Activated naive CD8-positive, alpha-beta T cell treated with anti-CD3 and anti-CD28 coated beads, Interleukin-2, amount 50 U/mL, for 24 hours (primary cell): ENCODE results near the gene EML6.
"Not testable (repeated sequence)": the region's sequence is repeated elsewhere in the genome, so short reads cannot be mapped to it uniquely, and the experiment has no call there.

Source experiments
- ATAC-seq: fragments of 150-1000 bp; cut with Tn5 transposase; one replicate; pipeline ENCODE4 v1.10.0; 2021
- DNase-seq: peaks from one replicate; pipeline ENCODE4 v3.0.0; 2021
- H3K27ac Mint-ChIP-seq: one replicate; pipeline ENCODE4 v1.8.0; 2021; ENCODE audit warnings: mild to moderate bottlenecking, mixed read lengths
- H3K27me3 Mint-ChIP-seq: one replicate; pipeline ENCODE4 v1.8.0; 2021; ENCODE audit warnings: mixed read lengths
- H3K36me3 Mint-ChIP-seq: one replicate; pipeline ENCODE4 v1.8.0; 2021; ENCODE audit warnings: low read depth, mixed read lengths
- H3K4me1 Mint-ChIP-seq: one replicate; pipeline ENCODE4 v1.8.0; 2021; ENCODE audit warnings: mixed read lengths
- H3K4me3 Mint-ChIP-seq: one replicate; pipeline ENCODE4 v1.8.0; 2021; ENCODE audit warnings: mild to moderate bottlenecking, moderate library complexity, mixed read lengths
- H3K9me3 Mint-ChIP-seq: one replicate; pipeline ENCODE4 v1.8.0; 2021; ENCODE audit warnings: mixed read lengths

EML6 gene

GRCh38 chr2:54697934-54698333 lies 25.5 kb upstream of the EML6 start:
- Mint-ChIP-seq H3K9me3 (no peaks in the 10 kb centered on the region), H3K27ac (no peak overlapping the region), H3K36me3 (no peaks in the 10 kb centered on the region), H3K4me1 (peaks cover 9% of the 10 kb centered on the region), H3K27me3 (peaks cover 6% of the 10 kb centered on the region), H3K4me3 (no peak overlapping the region)
- ATAC-seq = no peak
- DNase-seq = no peak

DNA sequence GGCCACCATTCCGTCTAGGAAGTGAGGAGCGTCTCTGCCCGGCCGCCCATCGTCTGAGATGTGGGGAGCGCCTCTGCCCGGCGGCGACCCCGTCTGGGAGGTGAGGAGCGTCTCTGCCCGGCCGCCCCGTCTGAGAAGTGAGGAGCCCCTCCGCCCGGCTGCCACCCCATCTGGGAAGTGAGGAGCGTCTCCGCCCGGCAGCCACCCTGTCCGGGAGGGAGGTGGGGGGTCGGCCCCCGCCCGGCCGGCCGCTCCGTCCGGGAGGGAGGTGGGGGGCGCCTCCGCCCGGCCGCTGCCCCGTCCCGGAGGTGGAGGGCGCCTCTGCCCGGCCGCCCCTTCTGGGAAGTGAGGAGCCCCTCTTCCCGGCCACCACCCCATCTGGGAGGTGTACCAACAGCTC lies 24.5 kb upstream of the EML6 start:
- H3K36me3 Mint-ChIP-seq, H3K27me3 Mint-ChIP-seq, H3K27ac Mint-ChIP-seq, DNase-seq, H3K9me3 Mint-ChIP-seq, ATAC-seq, H3K4me3 Mint-ChIP-seq, H3K4me1 Mint-ChIP-seq: not testable (repeated sequence)

DNA sequence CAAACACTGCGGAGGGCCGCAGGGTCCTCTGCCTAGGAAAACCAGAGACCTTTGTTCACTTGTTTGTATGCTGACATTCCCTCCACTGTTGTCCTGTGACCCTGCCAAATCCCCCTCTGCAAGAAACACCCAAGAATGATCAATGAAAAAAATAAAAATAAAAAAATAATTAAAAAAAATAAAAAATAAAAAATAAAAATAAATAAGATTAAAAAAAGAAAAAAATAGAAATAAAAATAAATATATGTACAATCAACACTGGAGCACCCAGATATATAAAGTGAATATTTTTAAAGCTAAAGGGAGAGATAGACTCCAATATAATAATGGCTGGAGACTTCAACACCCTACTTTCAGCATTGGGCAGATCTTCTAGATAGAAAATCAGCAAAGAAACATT lies 23.8 kb upstream of the EML6 start:
- Mint-ChIP-seq H3K36me3 (no peaks in the 10 kb centered on the region), H3K4me1 (peaks cover 9% of the 10 kb centered on the region), H3K9me3 (no peaks in the 10 kb centered on the region), H3K27me3 (peaks cover 6% of the 10 kb centered on the region), H3K4me3 (no peak overlapping the region), H3K27ac (no peak overlapping the region)
- ATAC-seq = no peak
- no peak for DNase-seq

DNA sequence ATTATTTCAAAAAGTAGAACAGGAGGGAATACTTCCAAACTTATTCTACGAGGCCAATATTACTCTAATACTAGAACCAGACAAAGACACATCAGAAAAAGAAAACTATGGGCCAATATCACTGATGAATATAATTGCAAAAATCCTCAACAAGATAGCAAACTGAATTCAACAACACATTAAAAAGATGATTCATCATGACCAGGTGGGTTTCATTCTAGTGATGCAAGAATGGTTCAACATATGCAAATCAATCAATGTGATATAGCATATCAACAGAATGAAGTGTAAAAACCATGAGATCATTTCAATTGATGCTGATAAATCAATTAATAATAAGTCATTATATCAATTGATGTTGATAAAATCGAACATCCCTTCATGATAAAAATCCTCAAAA lies 22.4 kb upstream of the EML6 start:
- DNase-seq (no peak), ATAC-seq (no peak)
- Mint-ChIP-seq H3K4me1 (peaks cover 9% of the 10 kb centered on the region), H3K27me3 (peaks cover 3% of the 10 kb centered on the region), H3K27ac (no peak overlapping the region), H3K36me3 (no peaks in the 10 kb centered on the region), H3K9me3 (no peaks in the 10 kb centered on the region), H3K4me3 (no peak overlapping the region)

DNA sequence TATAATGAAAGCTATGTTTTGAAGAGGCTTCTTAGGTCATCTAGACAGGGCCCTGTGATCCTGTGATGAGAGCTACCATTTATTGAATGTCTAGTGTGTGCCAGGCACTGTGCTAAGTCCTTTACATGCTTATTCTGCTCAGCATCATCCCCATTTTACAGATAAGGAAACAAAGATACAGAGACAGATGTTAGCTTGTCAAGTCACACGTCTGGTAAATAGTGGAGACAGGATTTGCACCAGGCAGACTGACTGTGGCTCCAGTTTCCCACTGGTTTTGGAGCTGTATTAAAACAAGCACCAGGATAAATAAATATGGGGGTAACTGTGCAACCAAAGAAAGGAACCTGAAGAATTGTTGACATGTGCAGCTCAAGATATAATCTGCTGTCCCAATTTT lies 19.2 kb upstream of the EML6 start:
- H3K27ac Mint-ChIP-seq = no peak overlapping the region
- no peak overlapping the region for H3K4me3 Mint-ChIP-seq
- H3K9me3 Mint-ChIP-seq = no peaks in the 10 kb centered on the region
- ATAC-seq = no peak
- H3K27me3 Mint-ChIP-seq = peaks cover 11% of the 10 kb centered on the region
- H3K4me1 Mint-ChIP-seq = peaks cover 12% of the 10 kb centered on the region
- H3K36me3 Mint-ChIP-seq = no peaks in the 10 kb centered on the region
- DNase-seq = no peak

DNA sequence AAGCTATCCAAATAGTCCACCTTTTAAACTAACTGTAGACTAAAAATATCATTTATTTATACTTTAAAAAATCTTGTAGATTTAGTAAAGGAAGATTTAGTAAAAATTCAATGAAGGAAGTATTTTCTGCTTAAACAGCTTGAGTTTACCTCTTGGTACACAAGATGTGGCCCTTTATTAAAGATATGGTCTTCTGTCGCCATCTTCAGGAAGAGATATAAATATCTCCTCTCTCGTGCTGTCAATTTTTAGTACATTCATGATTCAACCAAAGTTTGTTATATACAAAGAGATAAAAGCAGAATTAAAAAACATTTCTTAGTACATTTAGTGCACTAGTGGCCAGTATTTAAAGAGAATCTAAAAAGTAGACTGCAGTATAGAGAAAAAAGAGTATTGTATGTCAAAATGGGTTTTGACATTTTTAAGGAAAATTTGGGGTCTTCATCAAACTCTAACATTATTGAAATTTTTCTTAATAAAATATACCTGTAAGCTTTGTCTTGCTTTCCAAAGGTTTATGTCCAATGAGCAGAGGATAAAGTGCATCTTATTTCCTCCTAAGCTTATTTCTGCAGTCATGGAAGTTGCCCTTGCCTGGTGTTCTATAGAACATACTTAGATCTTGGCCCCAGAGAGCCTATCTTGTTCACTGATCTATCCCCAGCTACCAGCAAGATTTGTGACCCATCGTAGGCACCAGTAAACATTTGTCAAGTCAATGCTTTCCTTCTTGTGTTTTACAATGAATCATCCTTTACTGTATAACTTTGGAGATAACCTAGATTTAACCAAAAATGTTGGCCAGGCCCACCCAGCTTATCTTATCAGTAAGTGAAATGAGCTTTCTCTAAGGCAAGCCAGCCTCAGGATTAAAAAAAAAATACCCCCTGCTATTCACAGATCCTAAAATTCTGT lies 18.5 kb upstream of the EML6 start:
- no peaks in the 10 kb centered on the region for H3K36me3 Mint-ChIP-seq
- no peak overlapping the region for H3K27ac Mint-ChIP-seq
- H3K9me3 Mint-ChIP-seq = no peaks in the 10 kb centered on the region
- no peak overlapping the region for H3K4me3 Mint-ChIP-seq
- ATAC-seq (no peak), DNase-seq (no peak)
- peaks cover 16% of the 10 kb centered on the region for H3K27me3 Mint-ChIP-seq
- peaks cover 12% of the 10 kb centered on the region for H3K4me1 Mint-ChIP-seq

DNA sequence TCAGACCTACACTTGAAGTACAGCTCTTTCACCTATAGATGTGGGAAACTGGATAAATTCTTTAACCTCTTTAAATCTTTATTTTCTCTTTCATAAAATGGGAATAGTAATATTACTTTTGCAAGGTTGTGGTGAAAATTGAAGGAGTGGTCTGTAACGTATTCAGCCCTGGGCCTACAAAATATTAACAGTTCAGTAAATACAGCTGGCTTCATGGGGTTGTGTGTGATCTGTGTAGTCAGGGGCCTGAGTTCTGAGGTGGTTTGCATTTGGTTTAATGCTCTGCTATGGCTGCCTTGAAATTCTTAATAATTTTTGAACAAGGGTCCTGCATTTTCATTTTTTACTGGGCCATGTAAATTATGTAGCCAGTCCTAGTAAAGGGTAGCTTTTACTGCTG lies 16.8 kb upstream of the EML6 start:
- no peak for ATAC-seq
- Mint-ChIP-seq H3K4me1 (peaks cover 3% of the 10 kb centered on the region), H3K4me3 (no peak overlapping the region), H3K27ac (no peak overlapping the region), H3K27me3 (peaks cover 23% of the 10 kb centered on the region), H3K36me3 (no peaks in the 10 kb centered on the region), H3K9me3 (no peaks in the 10 kb centered on the region)
- no peak for DNase-seq

GRCh38 chr2:54708584-54709335 lies 14.7 kb upstream of the EML6 start:
- H3K27ac Mint-ChIP-seq = no peak overlapping the region
- ATAC-seq (peak; percentile 66), DNase-seq (peak; percentile 16)
- H3K36me3 Mint-ChIP-seq = no peaks in the 10 kb centered on the region
- no peaks in the 10 kb centered on the region for H3K9me3 Mint-ChIP-seq
- H3K4me3 Mint-ChIP-seq = peak overlapping the region; percentile 45
- peaks cover 27% of the 10 kb centered on the region for H3K27me3 Mint-ChIP-seq
- peaks cover 3% of the 10 kb centered on the region for H3K4me1 Mint-ChIP-seq

DNA sequence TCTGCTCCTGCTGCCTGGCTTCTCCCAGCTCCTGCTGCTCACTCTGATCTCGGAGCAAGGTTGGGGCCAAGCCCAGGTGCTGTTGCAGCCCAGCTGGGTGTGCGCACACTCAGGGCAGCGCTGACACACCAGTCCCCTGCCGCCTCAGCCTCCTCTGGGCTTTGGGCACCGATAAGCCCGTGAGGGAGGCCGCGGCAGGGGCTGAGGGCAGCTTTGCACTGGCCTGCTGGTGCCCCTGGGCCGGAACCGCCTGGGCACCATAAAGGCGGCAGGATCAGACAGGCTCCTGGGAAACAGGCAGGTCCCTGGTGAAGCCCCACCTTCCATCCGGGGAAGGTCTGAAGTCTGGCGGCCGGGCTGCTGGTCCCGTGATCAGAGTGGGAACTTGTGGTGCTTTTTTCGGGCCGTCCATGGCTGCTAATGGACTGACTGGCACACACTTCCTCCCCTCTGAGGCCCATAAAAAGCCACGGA lies 14.1 kb upstream of the EML6 start:
- H3K36me3 Mint-ChIP-seq = no peaks in the 10 kb centered on the region
- peaks cover 28% of the 10 kb centered on the region for H3K27me3 Mint-ChIP-seq
- H3K9me3 Mint-ChIP-seq = no peaks in the 10 kb centered on the region
- ATAC-seq (peak; percentile 26), DNase-seq (no peak)
- H3K4me1 Mint-ChIP-seq = peaks cover 3% of the 10 kb centered on the region
- H3K27ac Mint-ChIP-seq = no peak overlapping the region
- H3K4me3 Mint-ChIP-seq = peak overlapping the region; percentile 45

DNA sequence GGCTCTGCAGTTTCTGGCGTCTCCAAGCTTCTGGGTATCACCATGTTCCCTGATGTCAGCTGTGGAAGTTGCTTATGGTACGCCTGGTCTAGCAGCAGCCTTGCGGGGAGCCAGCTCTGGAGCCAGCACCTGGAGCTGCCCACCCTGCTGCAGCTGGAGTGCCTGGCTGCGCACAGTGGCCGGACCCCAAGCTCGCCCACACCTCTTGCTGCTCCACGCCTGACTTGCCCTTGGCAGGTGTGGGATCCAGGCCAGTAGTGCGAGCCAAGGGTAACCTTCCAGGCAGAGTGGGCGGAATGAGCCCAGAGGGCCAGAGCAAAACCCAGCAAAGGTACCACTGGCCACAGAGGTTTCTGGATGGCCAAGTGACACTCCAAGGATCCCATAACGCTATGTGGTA lies 13.2 kb upstream of the EML6 start:
- DNase-seq (no peak), ATAC-seq (no peak)
- Mint-ChIP-seq H3K27ac (no peak overlapping the region), H3K4me1 (peaks cover 3% of the 10 kb centered on the region), H3K27me3 (peaks cover 28% of the 10 kb centered on the region), H3K4me3 (no peak overlapping the region), H3K9me3 (no peaks in the 10 kb centered on the region), H3K36me3 (no peaks in the 10 kb centered on the region)

- H3K4me3 Mint-ChIP-seq = no peak overlapping the region
- H3K4me1 Mint-ChIP-seq = peaks cover 4% of the 10 kb centered on the region
- no peak overlapping the region for H3K27ac Mint-ChIP-seq
- H3K36me3 Mint-ChIP-seq = no peaks in the 10 kb centered on the region
- no peak for ATAC-seq
- H3K9me3 Mint-ChIP-seq = no peaks in the 10 kb centered on the region
- DNase-seq = no peak
- peaks cover 31% of the 10 kb centered on the region for H3K27me3 Mint-ChIP-seq
These were observed 10.9 kb upstream of the EML6 start for GRCh38 chr2:54712516-54712915.

- Mint-ChIP-seq H3K36me3 (no peaks in the 10 kb centered on the region), H3K4me1 (peaks cover 1% of the 10 kb centered on the region), H3K9me3 (no peaks in the 10 kb centered on the region), H3K4me3 (no peak overlapping the region), H3K27ac (no peak overlapping the region), H3K27me3 (peaks cover 31% of the 10 kb centered on the region)
- ATAC-seq (no peak), DNase-seq (no peak)
These were observed 8.5 kb upstream of the EML6 start for GRCh38 chr2:54714996-54715395.

GRCh38 chr2:54716375-54716774 lies 7.1 kb upstream of the EML6 start:
- DNase-seq (no peak), ATAC-seq (no peak)
- H3K36me3 Mint-ChIP-seq = no peaks in the 10 kb centered on the region
- peaks cover 29% of the 10 kb centered on the region for H3K27me3 Mint-ChIP-seq
- peaks cover 1% of the 10 kb centered on the region for H3K4me1 Mint-ChIP-seq
- no peak overlapping the region for H3K4me3 Mint-ChIP-seq
- H3K27ac Mint-ChIP-seq = no peak overlapping the region
- no peaks in the 10 kb centered on the region for H3K9me3 Mint-ChIP-seq

DNA sequence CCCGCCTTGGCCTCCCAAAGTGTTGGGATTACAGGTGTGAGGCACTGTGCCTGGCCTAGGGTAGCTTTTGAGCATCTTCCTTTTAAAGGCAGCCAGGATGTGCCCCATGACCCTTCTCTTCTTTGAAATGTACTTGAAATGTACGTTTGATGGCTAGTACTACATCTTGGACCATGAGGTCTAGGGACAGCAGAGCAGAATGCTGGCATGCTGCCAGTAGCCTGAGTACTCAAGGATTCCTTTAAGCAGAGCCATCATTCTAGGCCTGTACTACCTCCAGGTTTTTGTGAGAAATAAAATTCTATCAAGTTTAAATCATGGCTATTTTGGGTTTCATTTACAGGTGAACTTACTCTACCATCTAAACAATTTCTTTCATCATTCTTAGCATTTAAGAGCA lies 2.9 kb upstream of the EML6 start:
- H3K9me3 Mint-ChIP-seq = no peaks in the 10 kb centered on the region
- no peak for DNase-seq
- ATAC-seq = no peak
- peaks cover 13% of the 10 kb centered on the region for H3K4me1 Mint-ChIP-seq
- no peaks in the 10 kb centered on the region for H3K36me3 Mint-ChIP-seq
- H3K4me3 Mint-ChIP-seq = no peak overlapping the region
- H3K27me3 Mint-ChIP-seq = peaks cover 38% of the 10 kb centered on the region
- H3K27ac Mint-ChIP-seq = no peak overlapping the region

DNA sequence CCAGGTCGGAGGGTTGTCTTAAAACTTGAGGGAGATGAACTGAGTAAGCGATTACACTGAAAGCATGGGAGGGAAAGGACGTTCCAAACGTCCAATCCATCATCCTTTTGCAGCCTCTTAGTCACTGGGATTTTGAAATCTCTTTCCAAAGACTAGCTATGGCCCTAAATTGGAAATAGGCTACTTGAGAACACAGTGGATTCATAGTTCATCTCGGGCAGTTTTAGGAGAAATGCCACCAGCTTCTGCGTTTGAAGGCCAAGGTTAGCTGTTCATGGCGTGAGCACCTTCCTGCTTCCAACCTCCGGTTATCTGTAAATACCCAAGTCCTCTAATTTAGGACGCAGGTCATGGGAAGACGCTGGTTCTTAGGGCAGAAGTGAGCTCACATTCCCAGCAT lies 821 bp upstream of the EML6 start:
- Mint-ChIP-seq H3K9me3 (no peaks in the 10 kb centered on the region), H3K4me3 (peak overlapping the region; percentile 81), H3K4me1 (peaks cover 11% of the 10 kb centered on the region), H3K36me3 (no peaks in the 10 kb centered on the region), H3K27me3 (peaks cover 47% of the 10 kb centered on the region), H3K27ac (peak overlapping the region; percentile 66)
- no peak for ATAC-seq
- DNase-seq = no peak
